Neural progenitor cell (in vitro differentiated cells): ENCODE results near the gene ARHGEF25. TPM values are rescaled to one million over a fixed set of nuclear protein-coding genes. Genes with fewer than 3 reads are reported as not detected.

Source experiments
- DNase-seq: peaks from one replicate; pipeline ENCODE4 v3.0.0-alpha.2; 2016; ENCODE audit warnings: low spot score
- H2AFZ ChIP-seq: fragments of 200-600 bp; sonication (generic); replicated peaks from 2 replicates; pipeline ENCODE4 v1.6.1; 2016; ENCODE audit warnings: antibody characterized with exemption
- H3F3A ChIP-seq: fragments of 200-600 bp; sonication (generic); 2 replicates; pipeline ENCODE4 v1.6.1; 2016; ENCODE audit warnings: antibody characterized with exemption, low read depth
- H3K27ac ChIP-seq: fragments of 200-600 bp; sonication (generic); 2 replicates; pipeline ENCODE4 v1.5.1; 2016; ENCODE audit warnings: mild to moderate bottlenecking
- H3K27me3 ChIP-seq: fragments of 200-600 bp; sonication (generic); 2 replicates; pipeline ENCODE4 v1.6.1; 2016; ENCODE audit warnings: mild to moderate bottlenecking, moderate library complexity
- H3K36me3 ChIP-seq: fragments of 200-600 bp; sonication (generic); 2 replicates; pipeline ENCODE4 v1.5.1; 2016
- H3K4me1 ChIP-seq: fragments of 200-600 bp; sonication (generic); 2 replicates; pipeline ENCODE4 v1.6.1; 2016; ENCODE audit warnings: mixed run types
- H3K4me2 ChIP-seq: fragments of 200-600 bp; sonication (generic); 2 replicates; pipeline ENCODE4 v1.6.1; 2016
- H3K4me3 ChIP-seq: fragments of 200-600 bp; sonication (generic); 2 replicates; pipeline ENCODE4 v1.5.1; 2016
- H3K79me2 ChIP-seq: fragments of 200-600 bp; sonication (generic); 2 replicates; pipeline ENCODE4 v1.6.1; 2016; ENCODE audit warnings: low read depth
- H3K9ac ChIP-seq: fragments of 200-600 bp; sonication (generic); 2 replicates; pipeline ENCODE4 v1.6.1; 2016
- H3K9me3 ChIP-seq: fragments of 200-600 bp; sonication (generic); 2 replicates; pipeline ENCODE4 v1.5.1; 2016; ENCODE audit warnings: low read depth
- H4K20me1 ChIP-seq: fragments of 200-600 bp; sonication (generic); 2 replicates; pipeline ENCODE4 v1.6.1; 2016; ENCODE audit warnings: low read depth
- H3K27ac Mint-ChIP-seq: 3 replicates; pipeline ENCODE4 v1.8.0; 2021; ENCODE audit warnings: mixed read lengths
- H3K27me3 Mint-ChIP-seq: 2 replicates; pipeline ENCODE4 v1.8.0; 2022; ENCODE audit warnings: low read depth, mild to moderate bottlenecking, inconsistent platforms, moderate library complexity, mixed read lengths; ENCODE audit not compliant: insufficient read depth
- H3K36me3 Mint-ChIP-seq: 3 replicates; pipeline ENCODE4 v1.8.0; 2021; ENCODE audit warnings: mixed read lengths
- H3K4me1 Mint-ChIP-seq: 3 replicates; pipeline ENCODE4 v1.8.0; 2021; ENCODE audit warnings: mixed read lengths
- H3K4me3 Mint-ChIP-seq: 3 replicates; pipeline ENCODE4 v1.8.0; 2021; ENCODE audit warnings: mild to moderate bottlenecking, moderate library complexity, mixed read lengths
- H3K9me3 Mint-ChIP-seq: 3 replicates; pipeline ENCODE4 v1.8.0; 2020; ENCODE audit warnings: mixed read lengths
- CTCF ChIP-seq: fragments of 200-600 bp; sonication (generic); IDR thresholded peaks from 2 replicates; pipeline ENCODE4 v1.5.1; 2017; ENCODE audit warnings: antibody characterized with exemption, mild to moderate bottlenecking
- EZH2 ChIP-seq: fragments of 200-600 bp; sonication (generic); IDR thresholded peaks from 2 replicates; pipeline ENCODE4 v1.6.1; 2017; ENCODE audit warnings: antibody characterized with exemption, mild to moderate bottlenecking, moderate library complexity
- EZH2phosphoT487 ChIP-seq: fragments of 200-600 bp; sonication (generic); IDR thresholded peaks from 2 replicates; pipeline ENCODE4 v1.6.1; 2017; ENCODE audit warnings: antibody characterized with exemption
- total RNA-seq: library from RNA; depleted of rRNA; stranded (reverse); fragments of >200 nt; gene quantifications from 2 replicates; pipeline ENCODE4 v1.2.3, GENCODE V29; 2015; ENCODE audit warnings: low replicate concordance

Gene ARHGEF25
- total RNA-seq, 1 donor from 2014 or later, result 17.3 TPM

GRCh38 chr12:57612711-57613426, 1.6 kb downstream of the ARHGEF25 start:
- peaks cover 9% of the 10 kb centered on the region for H4K20me1 ChIP-seq
- no peak overlapping the region for H3K27ac ChIP-seq
- no peak overlapping the region for H3K4me3 ChIP-seq
- H3K9ac ChIP-seq, result no peak overlapping the region
- Mint-ChIP-seq H3K27me3 (peaks cover 16% of the 10 kb centered on the region), H3K27ac (no peak overlapping the region), H3K4me1 (peaks cover 22% of the 10 kb centered on the region), H3K36me3 (peaks cover 28% of the 10 kb centered on the region), H3K4me3 (peak overlapping the region; percentile 92), H3K9me3 (no peaks in the 10 kb centered on the region)
- peak overlapping the region; percentile 89 for H3K4me2 ChIP-seq
- no peaks in the 10 kb centered on the region for H3K36me3 ChIP-seq
- H3K27me3 ChIP-seq, result peaks cover 51% of the 10 kb centered on the region
- TF ChIP-seq EZH2phosphoT487 (no peak), CTCF (no peak), EZH2 (no peak)
- H2AFZ ChIP-seq, result no peak overlapping the region
- no peaks in the 10 kb centered on the region for H3K9me3 ChIP-seq
- H3K4me1 ChIP-seq, result peaks cover 11% of the 10 kb centered on the region
- DNase-seq, result no peak
- H3F3A ChIP-seq, result peaks cover 30% of the 10 kb centered on the region
- H3K79me2 ChIP-seq, result no peaks in the 10 kb centered on the region

- Mint-ChIP-seq H3K4me1 (peaks cover 22% of the 10 kb centered on the region), H3K27ac (no peak overlapping the region), H3K36me3 (peaks cover 28% of the 10 kb centered on the region), H3K4me3 (peak overlapping the region; percentile 41), H3K27me3 (peaks cover 23% of the 10 kb centered on the region), H3K9me3 (no peaks in the 10 kb centered on the region)
- H3K4me2 ChIP-seq, result no peak overlapping the region
- no peak overlapping the region for H3K9ac ChIP-seq
- H3K9me3 ChIP-seq, result no peaks in the 10 kb centered on the region
- no peak overlapping the region for H3K27ac ChIP-seq
- no peaks in the 10 kb centered on the region for H3K79me2 ChIP-seq
- peaks cover 11% of the 10 kb centered on the region for H4K20me1 ChIP-seq
- H3K4me3 ChIP-seq, result no peak overlapping the region
- peaks cover 11% of the 10 kb centered on the region for H3K4me1 ChIP-seq
- no peaks in the 10 kb centered on the region for H3K36me3 ChIP-seq
- no peak overlapping the region for H2AFZ ChIP-seq
- no peak for DNase-seq
- peaks cover 58% of the 10 kb centered on the region for H3K27me3 ChIP-seq
- TF ChIP-seq CTCF, result no peak
- no peak for TF ChIP-seq EZH2phosphoT487
- TF ChIP-seq EZH2, result no peak
- peaks cover 25% of the 10 kb centered on the region for H3F3A ChIP-seq
Observed at GRCh38 chr12:57613427-57614109, 2.3 kb downstream of the ARHGEF25 start.

GRCh38 chr12:57614178-57614947, 3.1 kb downstream of the ARHGEF25 start:
- Histone ChIP-seq H2AFZ (no peak overlapping the region), H3K9ac (no peak overlapping the region), H3K79me2 (no peaks in the 10 kb centered on the region), H3K4me2 (no peak overlapping the region), H3K36me3 (no peaks in the 10 kb centered on the region), H3F3A (peaks cover 17% of the 10 kb centered on the region), H3K27me3 (peaks cover 64% of the 10 kb centered on the region), H3K9me3 (no peaks in the 10 kb centered on the region), H4K20me1 (peaks cover 16% of the 10 kb centered on the region), H3K4me3 (no peak overlapping the region), H3K27ac (no peak overlapping the region), H3K4me1 (peaks cover 16% of the 10 kb centered on the region)
- H3K27me3 Mint-ChIP-seq, result peaks cover 29% of the 10 kb centered on the region
- H3K36me3 Mint-ChIP-seq, result peaks cover 34% of the 10 kb centered on the region
- no peak for TF ChIP-seq CTCF
- TF ChIP-seq EZH2phosphoT487, result no peak
- no peak for TF ChIP-seq EZH2
- no peak overlapping the region for H3K4me3 Mint-ChIP-seq
- H3K4me1 Mint-ChIP-seq, result peaks cover 24% of the 10 kb centered on the region
- no peaks in the 10 kb centered on the region for H3K9me3 Mint-ChIP-seq
- peak; percentile 41 for DNase-seq
- no peak overlapping the region for H3K27ac Mint-ChIP-seq
